Measurements from ENCODE around the gene RAD51D. TPM values are rescaled to one million over a fixed set of nuclear protein-coding genes. Genes with fewer than 3 reads are reported as not detected.

The RAD51D gene
- total RNA-seq, 1 donor from 2014 or later: 13.2 TPM

- Histone ChIP-seq H3K4me1 (peaks cover 31% of the 10 kb centered on the region), H3K27me3 (ENCODE audit: low read depth) (no peaks in the 10 kb centered on the region), H3K9me3 (no peaks in the 10 kb centered on the region), H3K27ac (no peak overlapping the region), H3K36me3 (no peaks in the 10 kb centered on the region), H3K4me3 (no peak overlapping the region)
- TF ChIP-seq, protein P1, sequence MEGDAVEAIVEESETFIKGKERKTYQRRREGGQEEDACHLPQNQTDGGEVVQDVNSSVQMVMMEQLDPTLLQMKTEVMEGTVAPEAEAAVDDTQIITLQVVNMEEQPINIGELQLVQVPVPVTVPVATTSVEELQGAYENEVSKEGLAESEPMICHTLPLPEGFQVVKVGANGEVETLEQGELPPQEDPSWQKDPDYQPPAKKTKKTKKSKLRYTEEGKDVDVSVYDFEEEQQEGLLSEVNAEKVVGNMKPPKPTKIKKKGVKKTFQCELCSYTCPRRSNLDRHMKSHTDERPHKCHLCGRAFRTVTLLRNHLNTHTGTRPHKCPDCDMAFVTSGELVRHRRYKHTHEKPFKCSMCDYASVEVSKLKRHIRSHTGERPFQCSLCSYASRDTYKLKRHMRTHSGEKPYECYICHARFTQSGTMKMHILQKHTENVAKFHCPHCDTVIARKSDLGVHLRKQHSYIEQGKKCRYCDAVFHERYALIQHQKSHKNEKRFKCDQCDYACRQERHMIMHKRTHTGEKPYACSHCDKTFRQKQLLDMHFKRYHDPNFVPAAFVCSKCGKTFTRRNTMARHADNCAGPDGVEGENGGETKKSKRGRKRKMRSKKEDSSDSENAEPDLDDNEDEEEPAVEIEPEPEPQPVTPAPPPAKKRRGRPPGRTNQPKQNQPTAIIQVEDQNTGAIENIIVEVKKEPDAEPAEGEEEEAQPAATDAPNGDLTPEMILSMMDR (IDR thresholded peaks at IDR 0.05): no peak
- ATAC-seq: no peak
- DNase-seq: no peak
- intact Hi-C loops (cut with DNase I): no loop called here
These were observed 34.7 kb downstream of the RAD51D start for GRCh38 chr17:35084987-35085386.

- Histone ChIP-seq H3K36me3 (no peaks in the 10 kb centered on the region), H3K4me1 (peaks cover 25% of the 10 kb centered on the region), H3K27ac (no peak overlapping the region), H3K27me3 (ENCODE audit: low read depth) (no peaks in the 10 kb centered on the region), H3K9me3 (no peaks in the 10 kb centered on the region), H3K4me3 (no peak overlapping the region)
- intact Hi-C loops (cut with DNase I): no loop called here
- DNase-seq: no peak
- no peak for ATAC-seq
- TF ChIP-seq, protein P1 (IDR thresholded peaks at IDR 0.05): no peak
These were observed 36.6 kb downstream of the RAD51D start for GRCh38 chr17:35083071-35083470.

- no peaks in the 10 kb centered on the region for H3K27me3 ChIP-seq (ENCODE audit: low read depth)
- TF ChIP-seq, protein P1 (IDR thresholded peaks at IDR 0.05): no peak
- H3K4me3 ChIP-seq: no peak overlapping the region
- no peak overlapping the region for H3K27ac ChIP-seq
- DNase-seq (no peak), ATAC-seq (no peak)
- peaks cover 16% of the 10 kb centered on the region for H3K4me1 ChIP-seq
- intact Hi-C loops (cut with DNase I): no loop called here
- no peaks in the 10 kb centered on the region for H3K36me3 ChIP-seq
- H3K9me3 ChIP-seq: no peaks in the 10 kb centered on the region
These were observed 37.5 kb downstream of the RAD51D start for GRCh38 chr17:35082073-35082657.

DNA sequence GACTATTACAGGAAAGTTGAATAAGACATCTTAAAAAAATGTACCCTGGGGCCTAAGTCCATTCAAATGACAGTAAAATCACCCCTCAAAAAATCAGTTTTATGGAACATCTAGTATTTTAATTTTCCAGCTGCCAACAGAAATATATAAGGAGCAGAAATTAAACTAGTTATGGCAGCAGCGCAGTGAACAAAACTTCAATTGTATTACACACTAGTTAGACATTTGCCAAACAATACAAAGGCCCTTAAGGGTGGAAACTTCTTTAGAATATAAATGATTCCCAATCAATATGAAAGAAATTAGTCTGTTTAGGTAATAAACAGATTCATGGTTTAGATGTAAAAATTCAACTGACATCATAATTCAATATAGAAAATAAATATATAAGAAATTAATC, 38.0 kb downstream of the RAD51D start:
- H3K4me3 ChIP-seq: no peak overlapping the region
- DNase-seq (no peak), ATAC-seq (no peak)
- intact Hi-C loops (cut with DNase I): no loop called here
- H3K27me3 ChIP-seq (ENCODE audit: low read depth): no peaks in the 10 kb centered on the region
- H3K36me3 ChIP-seq: no peaks in the 10 kb centered on the region
- no peaks in the 10 kb centered on the region for H3K9me3 ChIP-seq
- H3K27ac ChIP-seq: no peak overlapping the region
- peaks cover 11% of the 10 kb centered on the region for H3K4me1 ChIP-seq
- TF ChIP-seq, protein P1 (IDR thresholded peaks at IDR 0.05): no peak

DNA sequence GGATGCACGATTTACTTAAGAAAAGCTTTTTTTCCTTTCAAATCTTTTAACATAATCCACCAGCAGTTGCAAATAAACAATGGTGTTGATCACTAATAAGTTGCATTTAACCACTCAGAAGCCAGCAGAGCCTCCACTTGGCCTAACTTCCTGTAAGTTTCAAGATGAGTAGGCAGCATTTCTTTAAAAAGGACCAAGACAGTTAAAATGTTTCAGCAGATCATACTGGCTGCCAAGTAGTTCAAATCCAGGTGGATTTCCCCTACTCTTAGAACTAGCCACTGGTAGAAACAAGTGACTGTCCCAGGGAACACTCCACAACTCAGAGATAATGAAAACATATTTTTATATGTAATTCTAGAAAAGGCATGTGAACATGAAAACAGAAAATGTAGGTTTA, 39.1 kb downstream of the RAD51D start:
- H3K4me1 ChIP-seq: peaks cover 10% of the 10 kb centered on the region
- H3K27ac ChIP-seq: no peak overlapping the region
- no peak overlapping the region for H3K4me3 ChIP-seq
- intact Hi-C loops (cut with DNase I): no loop called here
- no peaks in the 10 kb centered on the region for H3K27me3 ChIP-seq (ENCODE audit: low read depth)
- H3K36me3 ChIP-seq: no peaks in the 10 kb centered on the region
- H3K9me3 ChIP-seq: no peaks in the 10 kb centered on the region
- no peak for ATAC-seq
- TF ChIP-seq, protein P1 (IDR thresholded peaks at IDR 0.05): no peak
- no peak for DNase-seq

Data from lower lobe of right lung (tissue), 2 donors.